Measurements from ENCODE around the gene JHY.

GRCh38 chr11:122852074-122852795 is 30.3 kb upstream of the JHY start:
- TF ChIP-seq POLR2A (IDR thresholded peaks at IDR 0.05): no peak
- no peak for TF ChIP-seq CTCF (IDR thresholded peaks at IDR 0.05 in 8 of 11, conservative IDR thresholded peaks at IDR 0.05 in 3 of 11)

Data from spleen (tissue), 7 donors.